ENCODE measurements around the gene TUBA8. TPM values are rescaled to one million over a fixed set of nuclear protein-coding genes. Genes with fewer than 3 reads are reported as not detected.

TUBA8 gene
- total RNA-seq, 1 experiment from 2014 or later = 0.72 TPM

DNA sequence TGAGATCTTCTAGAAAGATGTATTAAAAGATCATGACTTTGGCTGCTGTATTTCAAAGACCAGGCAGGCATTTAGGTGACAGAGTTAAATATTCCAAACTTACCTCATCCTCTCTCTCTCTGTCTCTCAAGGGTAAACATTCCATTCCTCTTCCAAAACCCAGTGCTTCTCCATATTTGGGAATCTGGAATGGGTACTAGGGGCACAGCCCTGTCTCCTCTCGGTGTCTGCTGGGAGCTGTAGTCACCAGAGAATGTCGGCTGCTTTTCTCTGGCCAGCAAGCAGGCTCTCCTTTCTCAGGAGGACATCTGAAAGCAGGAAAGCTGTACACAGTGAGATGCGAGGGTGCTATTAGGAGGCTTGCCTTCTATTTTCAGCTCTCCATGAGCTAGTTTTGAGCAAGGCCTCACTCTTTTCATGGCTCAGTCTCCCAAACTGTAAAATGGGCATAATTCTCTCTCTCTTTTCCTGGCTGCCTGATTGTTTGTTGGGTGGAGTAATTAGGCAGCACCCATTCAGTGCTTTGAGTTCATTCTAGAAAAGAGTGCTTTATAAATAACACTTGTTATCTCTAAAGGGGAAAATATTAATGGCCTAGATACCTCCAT lies 42.1 kb upstream of the TUBA8 start:
- H3K27me3 Mint-ChIP-seq (ENCODE audit: low read depth) = peaks cover 3% of the 10 kb centered on the region

GRCh38 chr22:18069041-18069440 lies 41.6 kb upstream of the TUBA8 start:
- POLR2A ChIA-PET = no interaction called here
- H3K4me3 Mint-ChIP-seq = no peak overlapping the region
- no peaks in the 10 kb centered on the region for H3K36me3 Mint-ChIP-seq
- no peak overlapping the region for H3K27ac Mint-ChIP-seq
- ATAC-seq (no peak), DNase-seq (ENCODE audit: low spot score) (no peak)
- CTCF ChIA-PET = interaction anchor here (0.7 to 1.5 kb wide), 3 partner anchors 177 to 326 kb away, joined by 3 to 5 read pairs (median 4); no protein-coding TSS in a partner anchor
- H3K9me3 Mint-ChIP-seq = no peaks in the 10 kb centered on the region
- no peaks in the 10 kb centered on the region for H3K4me1 Mint-ChIP-seq
- H3K27me3 Mint-ChIP-seq (ENCODE audit: low read depth) = peaks cover 3% of the 10 kb centered on the region
- TF ChIP-seq, protein P1, sequence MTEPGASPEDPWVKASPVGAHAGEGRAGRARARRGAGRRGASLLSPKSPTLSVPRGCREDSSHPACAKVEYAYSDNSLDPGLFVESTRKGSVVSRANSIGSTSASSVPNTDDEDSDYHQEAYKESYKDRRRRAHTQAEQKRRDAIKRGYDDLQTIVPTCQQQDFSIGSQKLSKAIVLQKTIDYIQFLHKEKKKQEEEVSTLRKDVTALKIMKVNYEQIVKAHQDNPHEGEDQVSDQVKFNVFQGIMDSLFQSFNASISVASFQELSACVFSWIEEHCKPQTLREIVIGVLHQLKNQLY (CRISPR knock-in tag; IDR thresholded peaks at IDR 0.05) = no peak
- TF ChIP-seq, protein P2, sequence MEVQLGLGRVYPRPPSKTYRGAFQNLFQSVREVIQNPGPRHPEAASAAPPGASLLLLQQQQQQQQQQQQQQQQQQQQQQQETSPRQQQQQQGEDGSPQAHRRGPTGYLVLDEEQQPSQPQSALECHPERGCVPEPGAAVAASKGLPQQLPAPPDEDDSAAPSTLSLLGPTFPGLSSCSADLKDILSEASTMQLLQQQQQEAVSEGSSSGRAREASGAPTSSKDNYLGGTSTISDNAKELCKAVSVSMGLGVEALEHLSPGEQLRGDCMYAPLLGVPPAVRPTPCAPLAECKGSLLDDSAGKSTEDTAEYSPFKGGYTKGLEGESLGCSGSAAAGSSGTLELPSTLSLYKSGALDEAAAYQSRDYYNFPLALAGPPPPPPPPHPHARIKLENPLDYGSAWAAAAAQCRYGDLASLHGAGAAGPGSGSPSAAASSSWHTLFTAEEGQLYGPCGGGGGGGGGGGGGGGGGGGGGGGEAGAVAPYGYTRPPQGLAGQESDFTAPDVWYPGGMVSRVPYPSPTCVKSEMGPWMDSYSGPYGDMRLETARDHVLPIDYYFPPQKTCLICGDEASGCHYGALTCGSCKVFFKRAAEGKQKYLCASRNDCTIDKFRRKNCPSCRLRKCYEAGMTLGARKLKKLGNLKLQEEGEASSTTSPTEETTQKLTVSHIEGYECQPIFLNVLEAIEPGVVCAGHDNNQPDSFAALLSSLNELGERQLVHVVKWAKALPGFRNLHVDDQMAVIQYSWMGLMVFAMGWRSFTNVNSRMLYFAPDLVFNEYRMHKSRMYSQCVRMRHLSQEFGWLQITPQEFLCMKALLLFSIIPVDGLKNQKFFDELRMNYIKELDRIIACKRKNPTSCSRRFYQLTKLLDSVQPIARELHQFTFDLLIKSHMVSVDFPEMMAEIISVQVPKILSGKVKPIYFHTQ (CRISPR knock-in tag; IDR thresholded peaks at IDR 0.05) = no peak
- TF ChIP-seq ZNF423 (CRISPR knock-in tag; IDR thresholded peaks at IDR 0.05) = no peak
- TF ChIP-seq, protein P3, sequence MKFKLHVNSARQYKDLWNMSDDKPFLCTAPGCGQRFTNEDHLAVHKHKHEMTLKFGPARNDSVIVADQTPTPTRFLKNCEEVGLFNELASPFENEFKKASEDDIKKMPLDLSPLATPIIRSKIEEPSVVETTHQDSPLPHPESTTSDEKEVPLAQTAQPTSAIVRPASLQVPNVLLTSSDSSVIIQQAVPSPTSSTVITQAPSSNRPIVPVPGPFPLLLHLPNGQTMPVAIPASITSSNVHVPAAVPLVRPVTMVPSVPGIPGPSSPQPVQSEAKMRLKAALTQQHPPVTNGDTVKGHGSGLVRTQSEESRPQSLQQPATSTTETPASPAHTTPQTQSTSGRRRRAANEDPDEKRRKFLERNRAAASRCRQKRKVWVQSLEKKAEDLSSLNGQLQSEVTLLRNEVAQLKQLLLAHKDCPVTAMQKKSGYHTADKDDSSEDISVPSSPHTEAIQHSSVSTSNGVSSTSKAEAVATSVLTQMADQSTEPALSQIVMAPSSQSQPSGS (CRISPR knock-in tag; IDR thresholded peaks at IDR 0.05; ENCODE audit: borderline replicate concordance, low read depth) = no peak

More for the DNA sequence above, 42.1 kb upstream of the TUBA8 start:
- H3K4me3 Mint-ChIP-seq = no peak overlapping the region
- no peaks in the 10 kb centered on the region for H3K4me1 Mint-ChIP-seq
- TF ChIP-seq ATF6 (CRISPR knock-in tag; IDR thresholded peaks at IDR 0.05) (no peak), SMAD4 (CRISPR knock-in tag; IDR thresholded peaks at IDR 0.05) (no peak), ZNF263 (CRISPR knock-in tag; IDR thresholded peaks at IDR 0.05; ENCODE audit: low read depth) (no peak), ZNF671 (CRISPR knock-in tag; IDR thresholded peaks at IDR 0.05) (no peak), CTCF (IDR thresholded peaks at IDR 0.05) (no peak), ATF3 (CRISPR knock-in tag; conservative IDR thresholded peaks at IDR 0.05) (no peak), ZNF317 (CRISPR knock-in tag; IDR thresholded peaks at IDR 0.05; ENCODE audit: borderline replicate concordance, low read depth) (no peak), TEAD4 (CRISPR knock-in tag; IDR thresholded peaks at IDR 0.05) (no peak)
- TF ChIP-seq, protein P4, sequence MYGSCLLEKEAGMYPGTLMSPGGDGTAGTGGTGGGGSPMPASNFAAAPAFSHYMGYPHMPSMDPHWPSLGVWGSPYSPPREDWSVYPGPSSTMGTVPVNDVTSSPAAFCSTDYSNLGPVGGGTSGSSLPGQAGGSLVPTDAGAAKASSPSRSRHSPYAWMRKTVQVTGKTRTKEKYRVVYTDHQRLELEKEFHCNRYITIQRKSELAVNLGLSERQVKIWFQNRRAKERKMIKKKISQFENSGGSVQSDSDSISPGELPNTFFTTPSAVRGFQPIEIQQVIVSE (CRISPR knock-in tag; IDR thresholded peaks at IDR 0.05; ENCODE audit: borderline replicate concordance) = no peak
- TF ChIP-seq, protein P5, sequence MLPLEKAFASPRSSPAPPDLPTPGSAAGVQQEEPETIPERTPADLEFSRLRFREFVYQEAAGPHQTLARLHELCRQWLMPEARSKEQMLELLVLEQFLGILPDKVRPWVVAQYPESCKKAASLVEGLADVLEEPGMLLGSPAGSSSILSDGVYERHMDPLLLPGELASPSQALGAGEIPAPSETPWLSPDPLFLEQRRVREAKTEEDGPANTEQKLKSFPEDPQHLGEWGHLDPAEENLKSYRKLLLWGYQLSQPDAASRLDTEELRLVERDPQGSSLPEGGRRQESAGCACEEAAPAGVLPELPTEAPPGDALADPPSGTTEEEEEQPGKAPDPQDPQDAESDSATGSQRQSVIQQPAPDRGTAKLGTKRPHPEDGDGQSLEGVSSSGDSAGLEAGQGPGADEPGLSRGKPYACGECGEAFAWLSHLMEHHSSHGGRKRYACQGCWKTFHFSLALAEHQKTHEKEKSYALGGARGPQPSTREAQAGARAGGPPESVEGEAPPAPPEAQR (CRISPR knock-in tag; IDR thresholded peaks at IDR 0.05) = no peak
- TF ChIP-seq, protein P6, sequence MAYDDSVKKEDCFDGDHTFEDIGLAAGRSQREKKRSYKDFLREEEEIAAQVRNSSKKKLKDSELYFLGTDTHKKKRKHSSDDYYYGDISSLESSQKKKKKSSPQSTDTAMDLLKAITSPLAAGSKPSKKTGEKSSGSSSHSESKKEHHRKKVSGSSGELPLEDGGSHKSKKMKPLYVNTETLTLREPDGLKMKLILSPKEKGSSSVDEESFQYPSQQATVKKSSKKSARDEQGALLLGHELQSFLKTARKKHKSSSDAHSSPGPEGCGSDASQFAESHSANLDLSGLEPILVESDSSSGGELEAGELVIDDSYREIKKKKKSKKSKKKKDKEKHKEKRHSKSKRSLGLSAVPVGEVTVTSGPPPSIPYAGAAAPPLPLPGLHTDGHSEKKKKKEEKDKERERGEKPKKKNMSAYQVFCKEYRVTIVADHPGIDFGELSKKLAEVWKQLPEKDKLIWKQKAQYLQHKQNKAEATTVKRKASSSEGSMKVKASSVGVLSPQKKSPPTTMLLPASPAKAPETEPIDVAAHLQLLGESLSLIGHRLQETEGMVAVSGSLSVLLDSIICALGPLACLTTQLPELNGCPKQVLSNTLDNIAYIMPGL (CRISPR knock-in tag; IDR thresholded peaks at IDR 0.05) = no peak
- CTCF ChIA-PET = interaction anchor here (0.8 to 1.5 kb wide), 2 partner anchors 8 to 177 kb away, joined by 3 to 4 read pairs; no protein-coding TSS in a partner anchor
- ATAC-seq (peak; percentile 22; the same call in 1 of the 2 replicates), DNase-seq (ENCODE audit: low spot score) (no peak)
- H3K27ac Mint-ChIP-seq = no peak overlapping the region
- H3K36me3 Mint-ChIP-seq = no peaks in the 10 kb centered on the region
- POLR2A ChIA-PET = no interaction called here
- H3K9me3 Mint-ChIP-seq = no peaks in the 10 kb centered on the region
